HT1080 (cell line): ENCODE measurements around the gene SOAT2. TPM values are rescaled to one million over a fixed set of nuclear protein-coding genes. Genes with fewer than 3 reads are reported as not detected.
"Not testable (repeated sequence)": the region's sequence is repeated elsewhere in the genome, so short reads cannot be mapped to it uniquely, and the experiment has no call there.

Source experiments
- DNase-seq: peaks from one replicate; pipeline ENCODE4 v3.0.0-alpha.2; 2015; ENCODE audit warnings: low read depth
- total RNA-seq: library from RNA; depleted of rRNA; stranded (reverse); fragments of >200 nt; shearing (Covaris generic); gene quantifications from 2 replicates; pipeline ENCODE4 v1.2.3, GENCODE V29; 2014

The SOAT2 gene
- total RNA-seq, 1 experiment from 2014 or later, result not detected

DNA sequence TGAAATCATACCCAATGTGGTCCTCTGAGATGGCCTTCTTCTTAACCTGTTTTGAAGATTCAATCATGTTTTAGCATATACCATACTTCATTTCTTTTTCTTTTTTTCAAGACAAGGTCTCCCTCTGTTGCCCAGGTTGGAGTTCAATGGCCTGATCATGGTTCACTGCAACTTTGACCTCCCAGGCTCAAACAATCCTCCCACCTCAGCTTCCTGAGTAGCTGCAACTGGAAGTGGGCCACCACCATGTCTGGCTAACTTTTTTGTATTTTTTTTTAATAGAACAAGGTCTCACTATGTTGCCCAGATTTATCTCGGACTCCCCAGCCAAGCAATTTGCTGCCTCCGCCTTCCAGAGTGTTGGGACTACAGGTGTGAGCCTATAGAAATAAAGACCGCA lies 30.4 kb downstream of the SOAT2 start:
- no peak for DNase-seq

DNA sequence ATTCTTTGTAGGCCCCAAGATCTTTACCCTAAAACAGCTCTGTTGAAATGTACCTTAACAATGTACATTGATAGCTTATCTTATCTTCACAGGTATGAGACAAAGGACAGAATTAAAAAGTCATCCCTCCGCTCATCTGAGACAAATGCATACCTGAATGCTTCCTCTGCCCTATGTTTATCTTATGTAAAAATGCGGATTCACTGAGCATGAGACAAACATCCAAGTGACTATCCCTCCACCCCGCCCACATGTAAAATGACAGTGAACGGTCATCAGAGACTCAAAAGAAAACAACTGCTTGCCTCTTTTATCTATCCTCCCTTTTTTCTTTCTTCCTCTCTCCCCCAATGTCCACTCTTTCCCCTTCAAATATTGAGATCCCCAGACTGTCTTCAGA lies 40.1 kb downstream of the SOAT2 start:
- no peak for DNase-seq

DNA sequence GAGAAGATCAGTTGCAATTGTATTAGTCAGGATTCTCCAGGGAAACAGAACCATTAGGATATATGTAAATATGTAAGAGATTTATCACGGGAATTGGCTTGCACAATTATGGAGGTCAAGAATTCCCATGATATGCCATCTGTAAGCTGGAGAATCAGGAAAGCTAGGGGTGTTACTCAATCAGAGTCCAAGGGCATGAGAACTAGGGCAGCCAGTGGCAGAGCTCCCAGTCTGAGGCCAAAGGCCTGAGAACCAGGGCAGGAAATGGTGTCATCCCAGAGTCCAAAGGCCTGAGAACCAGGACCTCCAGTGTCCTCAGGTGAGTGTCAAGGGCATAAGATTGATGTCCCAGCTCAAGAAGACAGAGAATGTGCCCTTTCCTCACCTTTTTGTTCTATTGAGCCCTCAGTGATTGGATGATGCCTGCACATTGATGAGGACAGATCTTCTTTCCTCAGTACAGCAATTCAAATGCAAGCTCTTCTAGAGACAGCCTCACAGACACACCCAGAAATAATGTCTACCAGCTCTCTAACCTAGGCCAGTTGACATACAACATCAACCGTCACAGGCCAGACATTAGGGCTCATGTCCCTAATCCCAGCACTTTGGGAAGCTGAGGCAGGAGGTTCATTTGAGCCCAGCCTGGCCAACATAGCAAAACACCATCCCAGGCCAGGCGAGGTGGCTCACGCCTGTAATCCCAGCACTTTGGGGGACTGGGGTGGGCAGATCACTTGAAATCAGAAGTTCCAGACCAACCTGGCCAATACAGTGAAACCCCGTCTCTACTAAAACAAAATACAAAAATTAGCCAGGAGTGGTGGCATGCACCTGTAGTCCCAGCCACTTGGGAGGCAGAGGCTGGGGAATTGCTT lies 42.3 kb downstream of the SOAT2 start:
- DNase-seq, result no peak

DNA sequence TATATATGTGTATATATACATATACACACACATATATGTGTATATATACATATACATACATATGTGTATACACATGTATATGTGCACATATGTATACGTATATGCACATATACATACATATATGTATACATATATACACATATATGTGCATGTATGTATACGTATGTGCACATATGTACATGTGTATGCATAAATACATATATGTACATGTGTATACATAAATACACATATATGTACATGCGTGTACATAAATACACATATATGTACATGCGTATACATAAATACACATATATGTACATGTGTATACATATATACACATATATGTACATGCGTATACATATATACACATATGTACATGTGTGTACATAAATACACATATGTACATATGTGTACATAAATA lies 43.9 kb downstream of the SOAT2 start:
- no peak for DNase-seq

DNA sequence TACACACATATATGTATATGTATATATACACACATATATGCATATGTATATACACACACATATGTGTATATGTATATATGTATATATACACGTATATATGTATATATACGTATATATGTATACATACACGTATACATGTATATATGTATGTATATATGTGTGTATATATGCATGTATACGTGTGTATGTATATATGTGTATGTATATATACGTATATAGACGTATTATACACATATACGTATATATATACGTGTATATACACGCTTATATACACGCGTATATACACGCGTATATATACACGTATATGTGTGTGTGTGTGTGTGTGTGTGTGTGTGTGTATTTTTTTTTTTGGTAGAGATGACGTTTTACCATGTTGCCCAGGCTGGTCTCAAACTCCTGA lies 44.4 kb downstream of the SOAT2 start:
- DNase-seq, result no peak

DNA sequence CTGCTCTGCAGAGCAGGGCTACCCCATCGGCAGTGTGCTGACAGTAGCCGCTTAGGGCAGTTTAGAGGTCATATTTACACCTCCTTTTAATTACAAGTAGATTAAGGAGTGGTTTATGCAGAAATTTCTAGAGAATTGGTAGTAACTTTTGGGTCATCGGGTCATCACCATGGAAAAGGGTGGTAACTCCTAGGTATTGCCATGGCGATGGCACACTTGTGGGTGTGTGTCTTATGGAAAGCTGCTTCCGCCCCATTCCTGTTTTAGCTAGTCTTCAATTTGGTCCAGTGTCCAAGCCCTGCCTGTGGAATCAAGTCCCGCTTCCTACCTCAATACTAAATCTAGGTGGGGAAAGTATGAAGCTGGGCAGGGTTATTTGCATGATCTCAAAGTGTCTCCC lies 47.8 kb downstream of the SOAT2 start:
- DNase-seq, result no peak

DNA sequence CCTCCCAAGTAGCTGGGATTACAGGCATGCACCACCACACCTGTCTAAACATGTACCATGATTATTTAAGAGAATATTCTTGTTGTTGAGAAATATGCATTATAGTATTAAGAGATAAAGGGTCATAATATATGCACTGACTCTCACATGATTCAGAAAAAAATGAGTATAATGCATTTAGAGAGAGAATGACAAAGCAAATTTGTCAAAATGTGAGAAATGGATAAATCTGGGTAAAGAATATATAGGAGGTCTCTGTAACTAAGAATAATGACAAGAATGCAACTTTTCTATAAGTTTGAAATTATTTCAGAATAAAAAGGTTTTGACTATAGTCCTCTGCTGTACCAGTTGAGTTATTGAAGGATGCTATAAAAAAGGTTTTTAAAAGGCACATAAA lies 49.1 kb downstream of the SOAT2 start:
- DNase-seq, result no peak

DNA sequence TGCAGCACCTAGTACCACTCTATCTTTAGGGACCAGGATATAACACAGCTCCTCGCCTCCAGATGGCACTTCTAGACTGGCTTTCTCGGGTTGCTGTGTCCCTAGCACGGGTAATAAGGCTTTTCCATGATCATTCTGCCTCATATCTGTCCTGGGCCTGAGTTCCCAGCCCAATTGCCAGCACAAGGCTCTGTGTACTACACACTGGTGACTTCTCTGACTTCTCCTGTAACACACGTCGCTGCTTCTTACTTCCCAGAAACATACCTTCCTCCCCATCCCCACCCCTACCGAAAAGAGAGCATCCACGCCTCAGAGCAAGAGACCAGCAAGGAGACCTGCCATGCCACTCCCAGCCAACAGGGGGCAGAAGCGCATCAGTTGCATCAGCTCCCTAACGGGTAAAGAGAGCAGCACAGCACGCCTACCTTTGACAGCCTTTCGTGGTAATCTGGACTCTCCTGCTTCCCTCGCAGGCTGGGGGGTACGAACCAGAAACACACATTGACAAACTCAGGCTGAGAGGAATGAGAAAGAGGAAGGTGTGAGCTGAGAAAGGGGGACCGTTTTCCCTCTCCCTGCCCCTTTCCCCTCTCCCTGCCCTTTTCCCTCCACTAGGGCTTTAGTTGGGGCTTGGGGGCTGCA lies 56.0 kb downstream of the SOAT2 start:
- peak; percentile 79 for DNase-seq

DNA sequence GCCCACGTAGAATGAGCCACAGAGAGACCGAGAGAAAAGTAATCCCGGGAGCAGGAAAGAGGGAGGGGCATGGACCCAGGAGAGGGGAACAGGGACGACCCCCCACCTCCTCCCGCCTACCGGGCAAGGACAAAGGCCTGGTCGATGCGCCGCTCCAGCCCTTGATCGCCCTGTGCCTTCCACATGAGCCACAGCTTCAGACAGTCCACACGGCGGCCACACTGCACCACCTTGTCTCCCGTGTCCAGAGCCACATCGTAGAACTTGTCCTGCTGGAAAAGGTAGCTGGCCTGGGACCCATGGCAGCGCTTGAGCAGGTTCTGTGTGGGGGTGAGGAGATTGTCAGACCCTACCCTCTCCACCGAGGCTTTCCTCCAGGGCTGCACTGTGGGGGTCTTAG lies 56.7 kb downstream of the SOAT2 start:
- DNase-seq, result no peak

DNA sequence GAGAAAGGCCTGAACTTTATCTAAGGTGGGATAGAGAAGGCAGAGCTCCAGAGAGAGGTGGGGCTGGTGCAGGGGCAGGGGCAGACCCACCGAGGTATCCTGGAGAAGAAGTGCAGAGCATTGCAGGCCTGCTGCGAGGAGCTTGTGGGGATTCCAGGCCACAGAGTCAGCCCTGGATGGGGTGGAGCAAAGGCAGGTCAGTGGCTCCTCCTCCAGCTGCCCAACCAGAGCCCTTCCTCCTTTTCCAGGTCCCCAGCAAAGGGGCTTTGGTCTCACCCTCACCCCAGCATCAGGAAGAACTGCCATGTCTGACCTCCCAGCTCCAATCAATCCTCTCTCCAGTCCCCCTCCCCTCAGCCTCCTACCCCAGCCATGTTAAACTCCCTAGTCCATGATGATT lies 57.4 kb downstream of the SOAT2 start:
- DNase-seq, result no peak

DNA sequence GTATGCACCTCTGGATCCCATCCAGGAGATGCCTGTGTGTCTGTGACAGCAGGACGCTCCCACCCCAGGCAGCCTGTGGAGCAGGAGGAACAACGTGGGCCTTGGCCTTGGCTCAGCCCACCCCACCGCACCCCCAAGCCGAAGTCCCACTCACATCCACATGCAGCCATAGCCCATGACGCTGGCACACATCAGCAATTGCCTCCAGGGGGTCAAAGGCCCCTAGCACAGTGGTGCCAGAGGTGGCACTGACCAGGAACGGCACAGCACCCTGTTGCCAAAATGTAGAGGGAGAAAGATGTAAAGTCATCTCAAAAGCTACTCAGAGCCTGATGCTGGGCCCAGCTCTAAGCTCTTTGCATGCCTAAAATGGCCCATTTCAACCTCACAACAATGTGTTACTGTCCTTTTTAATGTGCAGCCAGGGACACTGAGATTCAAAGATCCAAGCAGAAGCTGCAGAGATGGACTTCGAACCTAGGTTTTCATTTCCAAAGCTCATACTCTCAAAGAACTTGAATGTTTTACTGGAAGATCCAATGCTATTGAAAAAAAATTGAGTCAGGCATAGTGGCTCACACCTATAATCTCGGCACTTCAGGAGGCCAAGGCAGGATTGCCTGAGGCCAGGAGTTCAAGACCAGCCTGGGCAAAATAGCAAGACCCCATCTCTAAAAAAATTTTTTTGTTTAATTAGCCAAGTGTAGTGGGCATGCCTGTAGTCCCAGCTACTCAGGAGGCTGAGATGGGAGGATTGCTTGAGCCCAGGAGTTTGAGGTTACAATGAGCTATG lies 58.0 kb downstream of the SOAT2 start:
- no peak for DNase-seq

DNA sequence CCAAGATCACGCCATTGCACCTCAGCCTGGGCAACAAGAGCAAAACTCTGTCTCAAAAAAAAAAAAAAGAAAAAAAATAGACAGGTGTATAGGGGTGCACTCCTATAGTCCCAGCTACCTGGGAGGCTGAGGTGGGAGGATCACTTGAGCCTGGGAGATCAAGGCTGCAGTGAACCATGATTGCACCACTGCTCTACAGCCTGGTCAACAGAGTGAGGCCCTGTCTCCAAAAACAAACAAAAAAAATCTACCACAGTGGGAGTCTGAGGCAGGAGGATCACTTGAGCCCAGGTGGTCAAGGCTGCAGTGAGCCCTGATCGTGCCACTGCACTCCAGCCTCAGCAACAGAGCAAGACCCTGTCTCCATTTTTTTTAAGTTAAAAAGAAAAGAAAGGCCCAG lies 59.7 kb downstream of the SOAT2 start:
- DNase-seq, result not testable (repeated sequence)

DNA sequence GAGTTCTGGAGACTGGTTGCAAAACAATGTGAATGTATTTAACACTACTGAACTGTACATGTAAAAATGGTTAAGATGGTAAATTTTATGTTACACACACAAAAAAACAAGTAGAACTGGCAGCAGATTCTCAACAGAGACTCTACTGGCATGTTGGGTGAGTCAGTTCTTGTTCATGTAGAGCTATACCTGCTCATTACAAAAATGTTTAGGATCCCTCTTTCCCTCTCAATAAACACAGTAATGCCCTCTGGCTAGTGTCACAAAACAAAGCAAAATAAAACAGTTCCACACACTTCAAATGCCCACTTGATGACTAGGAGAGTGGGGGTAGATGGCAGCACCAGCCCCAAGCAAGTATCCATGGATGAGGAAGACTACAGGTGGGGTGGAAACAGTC lies 63.6 kb downstream of the SOAT2 start:
- DNase-seq, result no peak

DNA sequence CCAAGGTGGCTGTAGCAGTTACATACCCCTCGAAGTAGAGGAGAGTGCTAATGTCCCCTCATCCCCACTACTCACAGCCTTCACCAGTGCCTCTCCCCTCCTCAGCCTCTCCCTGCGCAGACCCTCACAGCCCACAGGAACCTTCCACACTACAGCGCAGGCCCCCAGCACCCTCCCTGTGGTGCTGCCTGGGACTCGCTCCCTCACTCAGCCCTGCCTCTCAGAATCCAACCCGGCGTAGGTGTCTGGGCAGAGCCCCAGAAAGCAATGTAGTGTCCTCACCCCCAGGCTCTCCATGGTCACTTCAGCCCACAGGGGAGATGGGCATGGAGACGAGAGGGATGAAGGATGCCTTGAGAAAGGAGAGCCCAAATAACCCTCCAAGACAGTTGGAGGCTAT lies 66.4 kb downstream of the SOAT2 start:
- no peak for DNase-seq

DNA sequence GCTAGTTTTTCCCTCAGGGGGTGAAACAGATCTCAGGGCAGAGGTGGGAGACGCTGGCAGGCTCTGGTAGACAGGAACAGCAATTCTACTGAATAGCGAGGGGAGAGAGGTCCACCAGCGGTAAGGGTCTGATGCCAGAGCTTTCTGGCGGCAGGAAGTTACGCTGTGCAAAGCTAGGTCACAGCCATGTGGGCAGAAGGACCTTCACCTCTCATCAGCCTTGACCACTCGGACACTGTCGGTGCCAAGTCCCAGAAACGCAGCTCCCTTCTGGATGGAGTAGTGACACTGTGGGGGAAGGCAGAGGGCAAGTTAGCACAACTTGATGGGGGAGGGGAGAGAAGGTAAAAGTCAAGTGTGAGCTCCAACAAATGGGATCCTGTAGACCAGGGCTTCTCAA lies 66.9 kb downstream of the SOAT2 start:
- DNase-seq, result no peak

DNA sequence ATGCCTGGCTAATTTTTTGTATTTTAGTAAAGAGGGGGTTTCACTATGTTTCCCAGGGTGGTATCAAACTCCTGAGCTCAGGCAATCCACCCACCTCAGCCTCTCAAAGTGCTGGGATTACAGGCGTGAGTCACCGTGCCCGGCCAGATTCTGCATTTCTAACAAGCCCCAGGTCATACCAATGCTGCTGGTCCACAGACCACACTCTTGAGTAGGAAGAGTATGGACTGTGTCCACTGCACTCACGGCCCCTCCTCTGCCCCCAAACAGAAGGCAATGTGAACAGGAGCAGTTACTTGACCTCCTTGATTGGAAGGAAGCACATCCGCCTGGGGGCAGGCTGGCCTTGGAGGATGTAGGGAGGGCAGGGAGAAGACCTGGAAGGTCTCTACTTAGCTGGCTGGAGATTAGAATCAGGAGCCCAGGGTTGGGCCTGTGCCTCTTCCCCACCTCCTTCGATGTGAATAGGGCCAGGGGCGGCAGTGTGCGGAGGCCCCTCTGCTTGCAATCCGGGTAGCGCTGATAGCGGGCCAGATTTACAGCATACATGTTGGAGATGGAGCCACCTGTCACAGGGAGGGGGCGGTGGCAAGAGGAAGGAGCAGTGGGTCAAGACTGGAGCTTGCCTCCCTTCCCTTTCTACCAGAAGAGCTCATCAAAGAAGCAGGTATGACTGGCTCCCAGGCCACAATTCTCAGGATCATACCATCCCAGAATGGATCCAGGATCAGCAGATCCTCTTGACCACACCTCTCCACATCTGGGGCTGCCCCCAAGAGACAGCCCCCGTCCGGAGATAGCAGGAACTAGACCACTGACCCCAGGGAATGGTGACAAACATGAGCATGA lies 67.8 kb downstream of the SOAT2 start:
- no peak for DNase-seq

DNA sequence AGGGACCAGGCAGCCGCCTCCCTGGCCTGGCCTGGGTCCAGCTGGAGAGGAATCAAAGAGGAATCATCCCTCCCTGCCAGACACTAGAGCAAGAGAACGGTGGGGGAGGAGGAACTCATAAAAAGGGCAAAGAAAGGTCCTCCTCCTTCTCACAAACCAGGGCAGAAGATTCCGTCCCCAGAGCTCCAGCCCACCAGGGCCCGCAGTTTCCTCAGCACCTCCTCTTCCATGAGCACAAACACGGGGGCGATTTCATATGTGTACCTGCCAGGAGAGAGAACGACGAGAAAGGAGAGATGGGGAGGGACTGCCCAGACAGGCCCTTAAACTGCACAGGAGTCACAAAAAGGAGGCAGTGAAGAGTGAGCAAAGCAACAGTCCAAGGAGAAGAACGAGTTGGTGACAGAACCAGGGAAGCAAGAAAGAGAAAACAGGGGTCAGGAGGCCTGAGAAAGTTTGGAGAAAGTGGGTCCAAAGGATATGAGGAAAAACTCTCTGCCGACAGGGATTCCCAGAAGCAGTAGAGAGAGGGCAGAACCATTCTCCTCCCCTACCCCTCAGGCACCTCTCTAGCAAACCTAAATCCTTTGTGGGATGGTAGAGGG lies 68.5 kb downstream of the SOAT2 start:
- no peak for DNase-seq

DNA sequence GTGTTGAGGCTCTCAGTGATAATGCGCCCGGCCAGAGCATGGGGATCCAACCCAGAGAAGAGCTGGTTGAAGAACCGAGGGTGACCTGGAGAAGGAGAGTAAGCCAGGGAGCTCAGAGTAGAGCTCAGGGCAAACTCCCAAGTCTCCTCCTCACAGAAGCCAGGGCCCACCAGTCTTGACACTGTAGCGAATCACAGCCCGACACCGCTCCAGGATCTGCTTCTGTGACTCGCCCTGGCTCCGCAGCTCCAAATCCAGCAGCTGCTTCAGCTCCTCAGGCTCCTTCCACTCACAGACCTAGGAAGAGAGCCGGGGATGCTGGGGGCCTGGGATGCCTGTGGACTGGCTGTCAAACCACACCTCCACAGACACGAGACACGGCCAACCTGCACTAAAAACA lies 69.1 kb downstream of the SOAT2 start:
- no peak for DNase-seq

DNA sequence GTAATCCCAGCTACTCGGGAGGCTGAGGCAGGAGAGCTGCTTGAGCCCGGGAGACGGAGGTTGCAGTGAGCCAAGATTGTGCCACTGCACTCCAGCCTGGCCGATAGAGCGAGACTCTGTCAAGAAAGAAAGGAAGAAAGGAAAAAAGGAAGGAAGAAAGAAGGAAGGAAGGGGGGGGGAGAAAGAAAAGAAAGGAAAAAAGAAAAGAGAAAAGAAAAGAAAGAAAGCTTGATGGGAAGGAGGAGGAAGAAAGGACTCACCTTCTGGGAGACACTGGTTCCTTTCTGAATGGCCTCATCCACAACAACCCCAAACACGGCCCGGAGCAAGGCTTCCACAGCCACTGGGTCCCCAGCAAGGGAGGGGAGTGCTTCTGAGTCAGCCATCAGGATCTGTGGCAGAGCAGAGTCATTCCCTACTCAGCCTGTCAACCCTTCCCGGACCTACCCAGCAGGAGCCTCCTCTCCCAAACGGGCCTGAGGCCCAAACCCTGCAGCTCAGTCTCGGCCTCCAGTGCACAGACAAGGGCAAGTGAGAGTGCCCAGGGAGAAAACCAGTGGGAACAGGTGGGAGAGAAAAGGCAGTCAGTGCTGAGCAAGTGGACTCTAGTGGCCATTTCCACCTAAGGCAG lies 69.9 kb downstream of the SOAT2 start:
- DNase-seq, result peak; percentile 42
